ENCODE measurements around the gene HES7.
"Not testable (repeated sequence)": the region's sequence is repeated elsewhere in the genome, so short reads cannot be mapped to it uniquely, and the experiment has no call there.

HES7 gene

DNA sequence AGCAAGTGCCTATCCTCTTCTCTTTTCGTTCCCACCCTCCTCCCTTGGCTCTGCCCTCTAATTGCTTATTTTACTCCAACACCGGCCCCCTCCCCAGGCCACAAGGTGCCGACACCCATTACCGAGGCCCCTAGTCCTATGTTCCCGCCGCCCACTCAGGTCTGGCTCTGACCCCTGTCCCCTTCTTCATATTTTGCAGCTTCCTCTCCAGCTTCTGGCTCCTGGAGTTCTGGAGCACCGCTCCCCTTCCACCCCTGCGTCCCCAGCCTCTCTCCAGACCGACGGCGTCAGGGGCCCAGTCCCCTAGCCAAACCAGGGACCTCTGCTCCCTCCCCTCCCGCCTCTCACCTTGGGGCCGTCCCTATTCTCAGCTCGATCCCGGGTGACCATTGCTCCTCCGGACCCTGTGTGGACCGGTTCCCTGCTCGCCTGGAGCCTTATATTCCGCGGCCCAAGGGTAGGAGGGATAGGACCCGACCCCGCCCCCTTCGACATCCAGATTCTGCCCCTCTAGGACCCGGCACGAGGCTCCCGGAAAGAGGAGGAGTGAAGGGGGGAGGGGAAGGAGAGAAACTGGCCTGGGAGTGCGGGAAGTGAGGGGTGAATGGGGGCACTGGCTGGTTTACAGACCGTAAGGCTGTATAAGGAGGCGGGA lies at the start of gene HES7:
Gene HES7 (minus strand): TSS at position 412 of the 655 bp plus-strand sequence. CDS start 22 bp downstream, at position 390.
- no peak for DNase-seq

DNA sequence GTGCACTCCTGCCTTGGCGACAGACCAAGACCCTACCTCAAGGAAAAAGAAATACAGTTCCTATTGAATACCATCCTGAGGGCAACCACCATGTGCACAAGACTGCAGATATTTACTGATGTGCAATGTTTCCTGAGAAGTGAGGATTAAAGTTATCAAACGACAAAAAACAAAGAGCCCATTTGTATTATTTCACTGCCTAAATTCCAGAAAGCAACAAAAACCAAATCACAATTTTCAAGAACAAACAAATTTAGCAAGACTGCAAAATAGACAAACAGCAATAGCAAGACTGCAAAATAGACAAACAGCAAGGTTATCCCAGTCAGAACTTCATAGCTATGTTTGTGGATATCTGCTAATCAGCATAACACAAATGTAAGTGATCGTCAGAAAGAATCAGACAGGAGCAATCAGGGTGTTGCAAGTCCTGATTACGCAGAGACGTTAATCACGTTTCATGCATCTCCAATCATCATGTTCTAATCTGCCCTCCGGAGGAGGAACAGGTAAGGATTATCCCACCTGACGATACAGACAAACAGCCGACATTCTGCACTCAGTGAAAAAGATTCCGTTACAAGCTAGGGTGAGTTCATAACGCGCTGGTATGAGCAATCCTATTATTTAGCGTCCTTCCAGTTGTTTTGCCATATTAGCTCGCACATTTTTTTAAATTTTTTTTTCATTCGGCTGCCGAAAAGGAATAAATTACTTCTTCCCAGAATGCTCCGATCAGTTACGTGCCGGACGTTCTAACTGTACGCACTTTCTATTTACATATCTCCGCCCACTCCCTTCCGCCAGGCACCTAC lies 49.4 kb upstream of the HES7 start:
- DNase-seq: peak; percentile 75

DNA sequence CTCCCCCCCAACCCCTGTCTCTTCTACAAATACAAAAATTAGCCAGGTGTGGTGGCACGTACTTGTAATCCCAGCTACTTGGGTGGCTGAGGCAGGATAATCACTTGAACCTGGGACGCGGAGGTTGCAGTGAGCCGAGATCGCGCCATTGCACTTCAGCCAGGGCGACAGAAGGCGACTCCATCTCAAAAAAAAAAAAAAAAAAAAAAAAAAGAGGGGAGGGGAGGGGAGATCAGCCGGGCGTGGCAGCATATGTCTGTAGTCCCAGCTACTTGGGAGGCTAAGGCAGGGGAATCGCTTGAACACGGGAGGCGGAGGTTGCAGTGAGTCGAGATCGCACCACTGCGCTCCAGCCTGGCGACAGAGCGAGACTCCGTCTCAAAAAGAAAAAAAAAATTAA lies 46.3 kb upstream of the HES7 start:
- DNase-seq: not testable (repeated sequence)

DNA sequence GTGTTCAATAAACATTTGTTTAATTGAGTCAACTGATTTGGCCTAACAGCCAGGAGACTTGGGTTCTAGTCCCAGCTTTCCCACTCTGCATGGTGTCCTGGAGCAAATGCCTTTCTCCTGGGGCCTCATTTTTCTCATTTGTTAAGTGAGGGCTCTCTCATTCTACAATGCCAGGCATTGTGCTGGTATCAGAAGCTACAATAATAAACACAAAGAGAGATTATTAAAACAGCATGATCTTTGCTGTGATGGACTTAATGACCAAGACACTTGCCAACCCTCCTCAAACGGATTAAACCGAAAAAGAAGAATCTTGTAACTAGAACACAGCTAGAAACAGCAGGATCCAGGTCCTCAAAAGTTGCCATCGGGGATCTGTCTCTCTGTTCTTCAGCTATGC lies 43.6 kb upstream of the HES7 start:
- DNase-seq: no peak

DNA sequence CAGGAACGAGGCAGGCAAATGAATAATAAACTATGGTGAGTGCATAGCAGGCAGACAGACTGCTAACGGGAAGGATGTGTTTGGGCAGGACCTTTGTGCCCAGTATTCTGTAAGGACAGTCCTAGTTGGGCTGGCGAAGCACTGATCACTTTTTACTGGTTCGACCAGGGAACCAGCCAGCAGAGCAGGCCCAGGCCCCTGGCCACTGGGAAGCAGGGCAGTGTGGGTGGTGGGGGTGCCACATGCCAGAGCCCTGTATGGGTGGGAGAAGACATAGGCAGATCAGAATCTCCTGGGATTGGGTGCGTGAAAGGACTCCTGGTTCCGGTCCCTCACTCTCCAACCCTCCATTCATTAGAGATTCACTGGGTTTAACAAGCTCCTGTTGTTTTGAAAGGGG lies 42.8 kb upstream of the HES7 start:
- no peak for DNase-seq

DNA sequence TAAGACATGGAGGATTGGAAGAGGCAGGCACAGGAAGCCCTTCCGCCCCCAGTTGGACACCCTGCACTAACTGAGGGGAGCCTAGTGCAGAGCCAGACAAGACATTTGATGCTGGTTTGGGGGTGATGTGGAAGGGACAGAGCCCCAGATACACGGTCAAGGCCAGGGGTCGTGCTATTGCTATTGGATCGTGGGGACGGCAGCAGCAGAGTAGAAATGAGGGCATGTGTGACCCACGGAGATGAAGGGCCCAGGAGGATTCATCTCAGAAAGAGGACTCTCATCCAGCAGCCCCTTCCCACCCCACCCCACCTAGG lies 40.9 kb upstream of the HES7 start:
- no peak for DNase-seq

DNA sequence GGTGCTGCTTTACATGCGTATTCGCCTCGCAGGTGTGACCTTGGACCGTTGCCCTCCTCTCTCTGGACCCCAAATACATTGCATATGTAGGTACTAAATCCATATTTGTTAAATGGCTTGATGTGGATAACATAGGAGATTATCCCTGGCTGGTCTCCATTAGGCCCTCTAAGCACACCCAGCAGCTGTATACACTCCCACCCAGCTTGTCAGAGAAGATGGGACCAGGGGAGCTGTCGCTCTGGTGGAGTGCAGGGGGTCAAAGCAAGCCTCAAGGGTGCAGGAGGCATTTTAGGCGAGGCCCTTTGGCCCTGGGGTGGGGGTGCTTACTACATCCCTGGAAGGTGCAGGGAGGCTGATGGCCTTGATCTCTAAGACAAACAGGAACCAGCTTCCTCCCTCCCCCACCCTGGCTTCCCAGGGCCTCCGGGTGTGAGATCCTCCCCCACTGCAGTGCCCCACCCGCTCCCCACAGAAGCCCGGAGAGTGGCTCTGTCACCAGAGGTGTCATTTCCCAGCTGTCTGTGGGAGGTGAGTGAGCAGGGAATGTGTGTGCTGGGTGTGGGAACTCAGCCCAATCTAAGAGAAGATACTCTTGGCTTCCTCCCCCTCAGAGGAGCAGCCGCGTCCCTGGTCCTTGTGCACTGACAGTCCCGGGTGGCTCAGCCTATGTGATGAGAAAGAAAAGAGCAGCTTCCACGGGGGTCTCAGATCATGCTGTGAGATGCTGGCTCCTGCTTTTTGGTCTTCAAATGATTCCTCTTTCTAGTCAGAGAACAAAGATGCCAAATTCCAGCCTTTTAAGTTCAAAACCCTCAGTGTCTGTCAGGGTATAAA lies 40.3 kb upstream of the HES7 start:
- DNase-seq: peak; percentile 74

DNA sequence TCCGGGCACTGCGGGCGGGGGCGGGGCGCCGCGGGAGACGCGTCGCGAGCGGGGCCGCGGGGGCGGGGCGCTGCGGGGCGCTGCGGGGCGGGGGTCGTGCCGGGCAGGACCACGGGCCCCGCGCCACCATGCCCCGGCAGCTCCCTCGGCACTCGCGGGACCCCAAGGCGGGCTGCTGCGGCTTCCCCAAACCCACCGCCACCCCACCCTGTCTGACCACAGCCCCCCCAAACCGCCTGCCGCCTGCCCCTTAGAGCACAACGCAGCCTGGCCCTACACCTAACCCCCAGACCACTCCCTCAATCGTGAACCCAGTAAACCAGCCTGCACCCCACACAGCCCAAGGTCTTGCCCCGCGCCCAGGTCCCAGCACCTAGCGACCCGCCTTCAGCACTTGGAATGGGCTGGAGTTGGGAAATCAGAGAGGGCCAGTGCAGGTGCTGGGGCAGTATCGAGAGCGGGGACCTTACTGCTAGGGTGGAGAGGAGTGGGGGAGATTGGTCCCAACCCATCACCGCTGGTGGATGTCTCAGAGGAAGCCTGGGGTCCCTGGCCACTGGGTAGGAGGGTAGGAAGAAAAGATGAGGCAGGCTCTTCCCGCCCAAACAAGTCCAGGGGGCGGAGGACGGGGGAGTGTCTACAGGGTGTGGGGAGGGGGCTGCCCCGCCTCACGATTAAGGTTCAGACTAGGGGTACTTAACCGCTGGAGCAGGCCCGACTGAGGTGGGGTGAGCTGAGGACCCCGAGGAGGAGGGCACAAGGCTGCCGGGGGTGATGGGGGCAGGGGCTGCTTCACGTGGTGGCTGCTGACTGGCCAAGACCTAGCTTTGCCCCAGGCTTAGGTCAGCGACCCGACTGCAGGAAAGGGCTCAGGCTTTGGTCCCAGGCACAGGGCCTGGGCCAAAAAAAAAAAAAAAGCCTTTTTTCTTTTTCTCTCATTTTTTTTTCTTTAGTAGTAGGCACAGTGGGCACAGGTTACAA lies 39.4 kb upstream of the HES7 start:
- DNase-seq: peak; percentile 33

DNA sequence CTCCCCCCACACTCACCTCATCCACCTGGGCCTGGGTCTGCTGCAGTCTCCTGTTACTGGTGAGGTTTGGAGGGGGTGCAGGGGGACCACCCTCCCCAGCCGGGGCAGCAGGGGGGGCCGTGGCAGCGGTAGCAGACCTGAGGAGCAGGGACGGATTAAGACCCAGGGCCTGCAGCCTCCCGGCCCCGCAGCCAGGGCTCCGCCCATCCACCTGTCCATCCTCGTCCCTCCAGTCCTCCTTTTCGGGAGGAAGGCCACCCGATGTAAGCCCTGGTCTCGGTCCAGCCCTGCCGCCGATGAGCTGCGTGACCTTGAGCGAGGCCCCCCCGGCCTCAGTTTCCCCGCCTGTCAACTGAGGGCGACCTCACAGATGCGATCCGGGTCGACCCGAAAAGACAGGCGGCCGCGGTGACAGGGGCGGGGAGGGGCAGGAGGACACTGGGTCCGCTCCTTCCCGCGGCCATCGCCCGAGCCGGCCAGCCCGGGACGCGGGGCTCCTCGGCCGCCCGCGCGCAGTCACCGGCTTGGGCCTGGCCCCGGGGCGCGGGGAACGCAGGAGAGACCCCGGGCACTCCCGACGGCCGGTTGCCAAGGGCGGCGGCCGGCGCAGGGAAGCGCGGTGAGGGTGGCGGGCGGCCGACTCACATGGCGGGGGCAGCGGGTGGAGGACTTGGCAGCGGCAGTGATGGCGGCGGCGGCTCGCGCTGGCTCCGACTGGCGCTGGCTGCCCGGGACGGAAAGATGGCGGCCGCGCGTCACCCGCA lies 38.5 kb upstream of the HES7 start, which contains the start of gene VAMP2:
Gene VAMP2 (minus strand): TSS at position 716 of the 764 bp plus-strand sequence. CDS start 69 bp downstream, at position 647.
- peak; percentile 80 for DNase-seq

DNA sequence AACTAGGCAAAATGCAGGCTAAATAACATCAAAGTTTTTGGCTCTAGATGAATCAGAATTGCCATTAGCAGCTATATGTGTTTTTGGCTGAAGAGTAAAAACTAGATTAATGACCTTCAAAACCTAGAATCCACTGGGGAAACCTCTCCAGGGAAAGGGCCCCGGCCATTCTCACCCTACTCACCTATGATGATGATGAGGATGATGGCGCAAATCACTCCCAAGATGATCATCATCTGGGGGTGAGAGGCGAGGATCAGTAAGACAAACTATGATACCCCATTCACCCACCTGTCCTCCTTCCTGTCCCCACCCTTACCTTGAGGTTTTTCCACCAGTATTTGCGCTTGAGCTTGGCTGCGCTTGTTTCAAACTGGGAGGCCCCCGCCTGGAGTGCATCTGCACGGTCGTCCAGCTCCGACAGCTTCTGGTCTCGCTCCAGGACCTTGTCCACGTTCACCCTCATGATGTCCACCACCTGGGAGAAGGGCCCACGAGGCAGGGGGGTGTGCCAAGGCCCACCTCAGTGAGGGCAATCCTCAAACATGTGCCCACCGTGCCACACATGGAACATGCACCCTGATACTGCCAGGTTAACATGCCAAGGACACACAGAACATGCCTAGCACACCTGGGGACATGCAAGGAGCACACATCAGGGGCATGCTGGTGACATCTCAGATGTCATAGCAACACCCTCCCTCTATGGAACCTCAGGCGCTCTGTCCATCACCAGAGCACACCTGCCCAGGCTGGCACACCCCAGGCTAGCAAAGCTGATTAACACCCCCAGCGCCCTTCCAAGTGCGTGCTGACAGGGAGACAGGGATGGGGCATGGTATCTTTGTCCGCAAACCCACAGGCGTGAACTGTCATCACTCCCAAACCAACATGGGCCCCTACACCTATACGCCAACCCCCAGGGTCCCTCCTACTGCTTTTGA lies 37.7 kb upstream of the HES7 start:
- DNase-seq: no peak

DNA sequence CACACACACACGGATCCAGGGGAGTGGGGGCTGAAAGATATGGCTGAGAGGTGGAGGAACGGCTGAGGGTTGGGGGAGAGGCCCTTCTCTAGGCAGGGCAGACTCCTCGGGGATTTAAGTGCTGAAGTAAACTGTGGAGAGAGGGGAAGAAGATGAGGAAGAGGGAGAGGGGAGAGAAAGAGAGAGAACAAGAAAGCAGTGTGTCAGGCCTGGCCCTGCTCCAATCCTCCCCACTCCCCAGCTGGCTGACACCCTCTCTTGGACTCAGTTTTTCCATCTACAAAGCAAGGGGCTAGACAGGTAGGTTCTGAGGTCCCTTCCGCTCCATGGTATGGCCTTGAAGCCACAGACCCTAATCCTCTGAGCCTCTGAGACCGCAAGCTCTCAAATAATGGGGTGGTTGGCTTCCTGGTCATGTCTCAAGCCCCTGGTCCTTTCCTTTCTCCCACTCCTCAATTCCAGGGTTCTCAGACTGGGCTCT lies 36.9 kb upstream of the HES7 start:
- no peak for DNase-seq

DNA sequence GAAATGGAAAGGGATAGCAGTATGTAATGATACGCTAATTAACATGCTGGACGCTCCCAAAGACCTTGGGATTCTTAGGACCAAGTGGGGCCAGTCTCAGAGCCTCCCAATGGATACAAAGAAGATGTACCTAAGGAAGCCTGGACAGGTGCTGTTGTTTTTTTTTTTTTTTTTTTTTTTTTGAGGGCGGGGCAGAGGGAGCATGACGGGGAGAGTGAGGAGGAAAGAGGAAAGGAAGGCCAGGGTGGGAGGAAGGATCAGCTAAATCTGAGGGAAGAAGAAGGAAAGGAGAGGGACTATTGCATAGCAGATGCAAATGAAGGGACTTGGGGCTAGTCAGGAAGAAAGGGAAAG lies 36.3 kb upstream of the HES7 start:
- no peak for DNase-seq

DNA sequence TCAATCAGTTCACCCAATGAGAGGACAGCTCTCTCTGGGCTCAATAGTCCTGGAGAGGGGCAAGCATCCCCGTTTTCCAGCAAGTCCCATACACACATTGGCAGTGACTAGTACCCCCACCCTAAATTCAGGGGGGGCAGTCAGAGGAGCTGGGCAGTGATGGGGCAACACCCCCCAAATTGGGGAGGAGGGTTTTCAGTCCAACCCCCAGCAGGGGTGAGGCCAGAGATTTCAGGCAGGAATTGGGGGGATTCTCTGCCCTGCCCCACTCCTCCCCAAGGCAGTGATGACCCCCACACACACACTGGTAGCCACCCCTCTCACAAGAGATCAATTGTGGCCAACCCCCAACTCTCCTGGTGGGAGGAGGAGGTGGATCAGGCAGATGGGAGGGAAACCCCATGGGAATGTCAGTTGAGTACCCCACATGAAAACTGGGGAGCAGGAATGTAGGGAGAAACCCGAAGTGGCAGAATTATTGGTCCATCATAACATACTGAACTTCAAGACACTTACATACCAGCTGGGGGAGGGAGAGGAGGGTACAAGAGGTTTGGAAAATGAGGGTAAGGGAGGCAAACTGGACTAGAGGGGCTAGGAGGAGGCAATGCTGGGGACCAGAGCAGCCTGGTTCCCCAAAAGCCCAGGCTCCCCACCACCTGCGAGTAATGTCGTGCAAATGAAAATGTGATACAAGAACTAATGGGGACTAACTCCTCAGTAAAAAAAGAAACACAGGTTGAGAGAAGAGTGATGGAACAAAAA lies 35.7 kb upstream of the HES7 start:
- DNase-seq: no peak

DNA sequence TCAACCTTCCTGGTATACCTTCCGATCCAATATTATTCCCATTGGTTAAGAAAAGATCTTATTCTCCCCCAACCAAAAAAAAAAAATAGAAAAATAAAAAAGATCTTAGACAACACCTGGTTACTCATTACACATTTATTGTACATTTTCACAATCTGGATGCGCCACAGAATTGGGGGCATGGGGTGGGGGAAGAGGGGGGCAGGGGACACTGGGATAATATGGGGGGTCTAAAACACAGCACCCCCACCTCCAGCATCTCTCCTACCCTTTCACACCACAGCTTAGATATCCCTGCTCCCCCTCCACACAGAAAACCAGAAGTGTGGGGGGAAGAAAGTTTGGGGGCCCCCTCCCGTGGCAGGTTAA lies 35.1 kb upstream of the HES7 start:
- no peak for DNase-seq

DNA sequence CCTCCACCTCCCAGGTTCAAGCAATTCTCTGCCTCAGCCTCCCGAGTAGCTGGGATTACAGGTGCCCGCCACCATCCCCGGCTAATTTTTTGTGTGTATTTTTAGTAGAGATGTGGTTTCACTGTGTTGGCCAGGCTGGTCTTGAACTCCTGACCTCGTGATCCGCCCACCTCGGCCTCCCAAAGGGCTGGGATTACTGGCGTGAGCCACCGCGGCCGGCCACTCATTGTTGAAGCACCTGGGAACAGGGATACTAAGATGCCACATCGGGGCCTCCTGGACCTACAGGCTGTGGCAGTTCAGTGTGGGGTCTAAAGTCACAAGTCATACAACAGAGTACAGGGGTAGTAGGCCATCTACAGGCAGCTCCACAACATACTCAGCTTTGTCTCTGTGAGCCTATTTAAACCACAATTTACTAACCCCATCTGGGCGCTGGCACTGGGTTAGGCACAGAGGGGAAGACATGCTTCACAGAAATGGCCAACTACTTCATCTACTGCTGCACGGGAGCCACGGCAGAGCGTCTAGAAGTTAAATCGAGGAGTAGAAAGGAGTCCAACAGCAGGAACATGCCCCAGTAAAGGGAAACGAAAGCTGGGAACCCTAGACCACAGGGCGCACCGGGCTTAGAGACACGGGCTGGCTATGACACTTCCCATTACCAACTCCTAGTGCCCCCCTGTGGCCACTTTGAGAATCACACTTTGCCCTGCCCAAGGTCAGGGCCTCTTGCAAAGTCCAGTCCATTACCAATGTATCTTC lies 34.5 kb upstream of the HES7 start:
- peak; percentile 90 for DNase-seq

DNA sequence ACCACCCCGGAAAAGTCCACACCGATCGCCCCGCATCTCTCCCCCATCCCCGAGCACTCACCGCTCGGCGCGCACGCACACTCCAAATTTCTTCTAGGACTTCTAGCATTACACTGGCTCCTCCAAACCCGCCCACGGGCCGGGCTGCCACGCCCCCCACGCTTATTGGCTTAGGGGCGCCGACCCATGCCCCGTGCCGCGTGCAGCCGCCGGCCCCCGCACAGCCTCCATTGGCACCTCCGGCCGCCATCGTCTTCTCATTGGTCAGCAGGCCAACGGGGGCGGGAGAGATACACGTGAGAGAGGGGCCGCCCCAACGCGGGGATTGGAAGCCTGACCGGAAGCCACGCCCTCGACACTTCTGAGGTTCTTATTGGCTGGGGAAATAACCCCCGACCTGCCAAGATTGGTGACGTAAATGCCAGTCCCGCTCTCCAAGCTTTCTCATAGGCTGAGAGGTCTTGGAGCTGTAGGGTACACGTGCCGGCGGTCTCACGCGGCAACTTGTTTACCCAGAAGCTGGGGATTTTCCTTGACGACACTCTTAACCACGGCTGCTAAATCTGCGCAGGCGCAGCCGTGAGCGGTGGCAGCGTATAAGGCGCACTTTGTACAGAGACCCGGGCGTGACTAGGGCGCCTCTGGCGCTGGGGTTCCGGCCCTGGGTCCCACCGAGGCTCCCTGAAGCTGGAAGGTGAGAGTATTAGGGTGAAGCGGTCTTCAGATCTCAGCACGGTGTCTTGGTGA lies 32.5 kb upstream of the HES7 start:
- DNase-seq: peak; percentile 100

DNA sequence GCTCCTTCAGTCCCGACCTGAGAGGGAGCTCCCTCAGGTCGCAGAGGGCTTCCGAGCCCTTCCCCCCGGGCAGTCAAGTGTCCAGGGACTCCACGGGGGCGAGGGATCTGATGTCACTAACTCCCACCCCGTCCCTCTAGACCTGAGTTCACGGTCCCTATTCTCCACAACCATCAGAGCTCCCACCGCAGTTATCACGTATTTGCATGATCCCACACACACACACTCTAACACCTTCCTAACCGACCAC lies 32.0 kb upstream of the HES7 start:
- no peak for DNase-seq

DNA sequence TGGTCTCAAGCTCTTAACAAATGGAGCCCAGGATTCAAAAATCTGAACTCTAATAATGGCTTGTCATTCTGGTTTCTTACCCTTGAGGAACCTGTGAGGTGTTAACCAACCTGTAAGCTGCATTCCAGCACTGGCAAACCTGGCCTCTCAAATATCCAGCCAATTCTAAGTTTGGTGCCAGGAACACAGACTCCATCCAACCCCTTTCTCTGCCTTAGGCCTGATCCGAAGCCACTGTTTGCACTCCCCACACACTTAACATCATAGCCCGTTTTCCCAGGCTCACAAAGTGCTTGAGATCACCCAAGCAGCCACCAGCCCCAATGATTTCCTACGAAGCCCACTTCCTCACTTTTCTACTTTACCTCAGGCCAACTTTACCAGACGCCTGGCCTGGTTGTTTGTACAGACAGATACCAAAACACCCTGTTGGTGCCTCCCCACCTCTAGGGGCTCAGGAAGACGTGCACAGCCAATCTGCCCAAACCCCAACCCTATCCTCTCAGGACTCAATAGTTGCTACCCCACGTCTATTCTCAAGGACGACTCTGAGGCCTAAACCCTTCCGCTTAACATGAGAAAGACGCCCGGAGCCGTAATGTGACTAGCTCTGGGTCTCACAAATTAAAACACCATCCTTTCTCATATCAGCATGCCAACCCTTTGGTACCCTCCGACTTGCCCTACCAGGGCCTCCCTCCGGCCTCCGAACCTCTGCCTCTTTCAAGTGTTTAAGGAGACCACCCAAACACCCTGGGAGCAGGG lies 31.5 kb upstream of the HES7 start:
- DNase-seq: no peak

All from activated gamma-delta T cell treated with Interleukin-2 at 50 U/mL for 16 hours (primary cell).